HG03159 (cell line): ENCODE results near the gene BAIAP2.
"Not testable (repeated sequence)": the region's sequence is repeated elsewhere in the genome, so short reads cannot be mapped to it uniquely, and the experiment has no call there.

Source experiments
- ATAC-seq: cut with Tn5 transposase; IDR thresholded peaks from one replicate; pipeline ENCODE4 v1.9.1; 2021; ENCODE audit warnings: mild to moderate bottlenecking, moderate library complexity; ENCODE audit not compliant: unreplicated experiment

Gene BAIAP2

DNA sequence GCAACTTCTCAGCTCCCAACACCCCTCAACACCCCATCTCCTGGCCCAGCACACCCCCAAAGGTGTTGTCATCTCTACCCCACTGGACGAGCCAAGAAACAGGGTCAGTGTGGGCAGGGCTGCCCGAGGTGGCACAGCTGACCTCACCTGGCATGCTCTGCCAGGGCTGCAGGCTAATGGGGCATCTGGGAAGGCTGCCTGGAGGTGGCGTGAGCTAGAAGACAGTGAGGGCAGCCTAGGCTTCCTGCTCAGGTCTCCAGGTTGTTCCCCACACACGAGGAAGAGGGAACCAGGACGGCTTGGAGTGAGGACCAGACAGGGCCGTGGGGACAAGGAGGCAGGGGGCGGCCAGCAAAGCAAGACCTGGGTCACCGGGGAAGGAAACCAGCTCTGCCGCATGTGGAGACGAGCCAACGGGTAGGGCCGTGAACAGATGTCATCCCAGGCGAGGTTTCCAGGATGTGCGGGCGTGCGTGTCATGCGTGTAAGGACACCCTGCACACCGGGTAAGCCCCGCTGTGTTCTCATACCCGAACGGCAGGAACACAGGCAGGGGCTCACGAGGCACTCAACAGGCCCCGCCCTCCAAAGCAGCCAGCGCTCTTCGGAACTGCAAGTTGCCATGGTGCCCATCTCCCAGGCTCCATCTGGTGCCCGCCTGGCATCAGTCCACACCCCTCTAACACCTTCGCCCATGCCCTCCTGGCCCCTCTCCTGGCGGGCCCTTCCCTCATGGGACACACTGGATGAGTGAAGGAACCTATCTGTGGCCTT lies 100.7 kb downstream of the BAIAP2 start:
- ATAC-seq = no peak

- no peak for ATAC-seq
These were observed 101.4 kb downstream of the BAIAP2 start for GRCh38 chr17:81136366-81136765.

- no peak for ATAC-seq
These were observed 102.3 kb downstream of the BAIAP2 start for GRCh38 chr17:81137248-81137647.

- no peak for ATAC-seq
These were observed 103.1 kb downstream of the BAIAP2 start for GRCh38 chr17:81138083-81138482.

DNA sequence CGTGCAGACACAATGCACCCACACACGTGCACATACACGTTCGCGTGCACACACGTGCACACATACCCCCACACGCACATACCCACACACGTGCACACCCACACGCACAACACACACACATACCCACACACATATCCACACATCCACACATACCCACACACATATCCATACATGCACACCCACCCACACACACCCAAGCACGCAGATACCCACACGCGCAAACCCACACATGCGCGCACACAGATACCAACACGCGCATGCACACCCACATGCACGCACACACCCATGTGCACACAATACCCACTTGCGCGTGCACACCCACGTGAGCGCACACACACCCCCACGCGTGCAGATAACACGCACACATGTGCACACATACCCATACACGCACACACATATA lies 103.5 kb downstream of the BAIAP2 start:
- ATAC-seq = no peak

- no peak for ATAC-seq
These were observed 104.5 kb downstream of the BAIAP2 start for GRCh38 chr17:81139428-81139827.

DNA sequence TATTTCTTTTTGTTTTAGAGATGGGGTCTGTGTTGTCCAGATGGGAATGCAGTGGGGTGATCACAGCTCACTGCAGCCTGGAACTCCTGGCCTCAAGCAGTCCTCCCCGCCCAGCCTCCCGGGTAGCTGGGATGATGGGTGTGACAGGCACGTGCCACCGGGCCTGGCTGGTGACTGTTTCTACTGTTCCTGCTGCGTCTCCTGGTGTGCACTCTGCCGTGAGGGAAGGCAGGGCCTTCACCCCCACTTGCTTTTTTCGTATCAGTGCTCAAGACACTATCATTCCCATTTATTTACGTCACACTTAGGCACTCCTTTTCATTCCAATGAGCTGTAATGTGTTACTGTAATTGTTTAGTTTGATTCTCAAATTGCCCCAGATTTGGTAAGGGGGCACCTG lies 105.1 kb downstream of the BAIAP2 start:
- no peak for ATAC-seq

- ATAC-seq = no peak
These were observed 105.7 kb downstream of the BAIAP2 start for GRCh38 chr17:81140695-81141094.

GRCh38 chr17:81142301-81143199 lies 107.6 kb downstream of the BAIAP2 start:
- ATAC-seq = no peak

- ATAC-seq = no peak
These were observed 108.2 kb downstream of the BAIAP2 start for GRCh38 chr17:81143200-81143527.

GRCh38 chr17:81143717-81144422 lies 108.9 kb downstream of the BAIAP2 start:
- no peak for ATAC-seq

DNA sequence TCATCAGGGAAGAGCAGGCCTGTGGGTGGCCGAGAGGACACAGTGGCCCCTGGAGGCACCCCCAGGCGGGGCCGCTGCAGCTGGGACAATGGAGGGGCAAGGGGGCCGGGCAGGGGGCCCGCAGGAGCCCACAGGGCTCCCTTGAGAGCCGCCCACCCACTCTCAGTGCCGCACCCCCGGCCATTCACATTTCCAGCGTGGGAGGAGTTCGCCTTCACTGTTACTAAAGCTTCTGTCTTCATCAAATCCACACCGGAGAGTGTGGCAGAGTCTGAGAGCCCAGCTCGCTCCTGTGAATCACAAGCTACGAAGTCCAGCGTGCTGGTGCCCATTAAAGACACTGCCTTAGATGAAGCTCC lies 109.5 kb downstream of the BAIAP2 start:
- ATAC-seq = no peak

GRCh38 chr17:81146208-81146607 lies 111.3 kb downstream of the BAIAP2 start:
- ATAC-seq = not testable (repeated sequence)

GRCh38 chr17:81147701-81148100 lies 112.8 kb downstream of the BAIAP2 start:
- ATAC-seq = no peak

- no peak for ATAC-seq
These were observed 113.6 kb downstream of the BAIAP2 start for GRCh38 chr17:81148571-81148970.

GRCh38 chr17:81148986-81149533 lies 114.1 kb downstream of the BAIAP2 start:
- no peak for ATAC-seq

DNA sequence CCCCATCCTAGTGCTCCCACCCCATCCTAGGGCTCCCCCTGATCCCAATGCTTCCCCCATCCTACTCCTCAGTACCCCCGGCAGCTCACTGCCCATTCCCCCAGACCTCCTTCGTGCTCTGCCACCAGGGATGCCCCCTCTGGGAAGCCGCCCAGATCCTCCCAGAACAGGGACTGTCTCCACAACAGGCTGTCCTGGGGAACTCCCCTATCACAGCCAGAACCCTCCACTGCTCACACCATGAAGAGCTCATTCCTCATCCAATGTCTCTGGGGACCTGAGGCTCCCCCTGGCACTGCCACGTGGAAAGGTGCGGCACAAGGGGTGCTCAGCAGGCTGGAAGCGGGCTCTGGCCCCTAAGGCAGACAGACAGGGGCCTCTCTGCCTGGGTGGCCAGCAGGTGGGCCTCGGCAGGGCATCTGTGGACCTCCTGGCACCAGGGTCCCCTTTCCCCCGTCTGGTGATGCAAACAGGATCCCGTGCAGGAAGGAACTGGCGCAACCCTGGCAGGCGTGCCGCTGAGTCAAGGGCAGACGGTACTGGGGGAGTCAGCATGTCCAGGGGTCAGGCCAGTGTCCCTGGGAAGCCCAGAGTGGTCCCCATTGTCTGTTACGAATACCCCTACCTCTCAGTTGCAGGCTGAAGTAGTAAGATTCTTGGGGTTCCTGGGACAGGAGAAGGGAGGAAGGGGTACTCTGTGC lies 115.6 kb downstream of the BAIAP2 start:
- no peak for ATAC-seq

DNA sequence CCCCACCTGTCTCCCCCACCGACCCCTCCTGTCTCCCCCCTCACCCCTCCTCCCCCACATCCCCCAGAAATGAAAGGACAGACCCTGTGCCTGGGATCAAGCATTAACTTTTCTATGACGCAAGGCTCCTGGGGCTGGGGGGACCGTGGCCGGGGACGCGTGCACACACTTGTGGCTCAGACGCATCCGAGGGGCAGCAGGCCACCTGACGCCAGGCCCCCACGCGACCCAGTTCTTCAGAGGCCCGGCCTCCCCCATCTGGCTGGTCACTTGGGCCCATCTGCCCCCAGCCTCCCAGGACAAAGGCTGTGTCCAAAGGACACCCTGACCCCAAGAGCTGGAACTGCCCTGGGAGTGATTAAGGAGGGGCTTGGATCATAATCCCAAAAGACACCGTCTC lies 116.3 kb downstream of the BAIAP2 start:
- no peak for ATAC-seq

GRCh38 chr17:81152288-81152828 lies 117.4 kb downstream of the BAIAP2 start:
- ATAC-seq = no peak

DNA sequence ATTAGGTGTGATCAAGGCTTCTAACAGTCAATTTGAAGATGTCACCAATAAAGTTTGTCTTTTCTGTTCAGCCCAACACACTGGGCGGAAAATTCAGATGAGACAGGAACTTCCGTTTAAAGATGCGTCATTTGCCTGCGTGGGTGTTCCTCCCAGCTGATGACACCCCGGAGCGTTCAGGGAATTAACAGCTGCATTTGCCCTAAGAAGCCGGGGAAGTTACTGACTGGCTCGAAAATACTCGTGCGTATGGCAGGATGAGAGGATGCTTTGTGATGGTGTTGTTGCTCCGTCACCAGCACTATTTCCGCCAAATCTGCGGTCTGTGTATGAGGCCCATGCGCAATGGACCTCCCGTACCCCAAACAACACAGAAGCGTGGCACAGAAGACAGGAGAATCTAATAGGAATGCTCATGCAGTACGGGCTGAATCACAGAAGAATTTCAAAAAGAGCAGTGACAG lies 118.4 kb downstream of the BAIAP2 start:
- no peak for ATAC-seq
